Lung (tissue), 12 donors: ENCODE results near the gene TNC. TPM values are rescaled to one million over a fixed set of nuclear protein-coding genes. Genes with fewer than 3 reads are reported as not detected.

Experiments used
- ATAC-seq: fragments of 200-7000 bp; cut with Tn5 transposase; one replicate; pipeline ENCODE4 v1.9.1; 2020; ENCODE audit warnings: moderate number of reproducible peaks; ENCODE audit not compliant: insufficient read depth, low FRiP score
- DNase-seq, 3 donors: peaks; one replicate each; pipeline ENCODE4 v3.0.0-alpha.2; 2013 to 2017
- H3K27ac ChIP-seq, 2 donors: one replicate each; pipeline ENCODE4 v1.5.1; 2013; ENCODE audit warnings: mild to moderate bottlenecking in 2 of 2, moderate library complexity in 2 of 2, control low read depth in 1 of 2, inconsistent platforms in 1 of 2, low read depth in 1 of 2, low read length in 1 of 2
- H3K27me3 ChIP-seq, 3 donors: one replicate each; pipeline ENCODE4 v1.5.1; 2013; ENCODE audit warnings: low read length in 2 of 3; ENCODE audit not compliant: control insufficient read depth in 3 of 3, insufficient read depth in 3 of 3
- H3K36me3 ChIP-seq, 4 donors: one replicate each; pipeline ENCODE4 v1.5.1; 2013; ENCODE audit warnings: low read length in 4 of 4, mild to moderate bottlenecking in 1 of 4, moderate library complexity in 1 of 4; ENCODE audit not compliant: control insufficient read depth in 4 of 4, insufficient read depth in 4 of 4
- H3K4me1 ChIP-seq, 5 donors: one replicate each; pipeline ENCODE4 v1.5.1; 2013; ENCODE audit warnings: low read length in 5 of 5, mild to moderate bottlenecking in 2 of 5, moderate library complexity in 1 of 5; ENCODE audit not compliant: control insufficient read depth in 5 of 5, insufficient read depth in 5 of 5
- H3K4me3 ChIP-seq: one replicate; pipeline ENCODE4 v1.5.1; 2013; ENCODE audit warnings: mild to moderate bottlenecking, control low read depth, moderate library complexity
- H3K9ac ChIP-seq, 2 donors: one replicate each; pipeline ENCODE4 v1.5.1; 2013; ENCODE audit warnings: low read length in 2 of 2, control low read depth in 1 of 2; ENCODE audit not compliant: insufficient read depth in 1 of 2
- H3K9me3 ChIP-seq, 4 donors: one replicate each; pipeline ENCODE4 v1.5.1; 2013; ENCODE audit warnings: low read length in 3 of 4, mild to moderate bottlenecking in 1 of 4, moderate library complexity in 1 of 4; ENCODE audit not compliant: control insufficient read depth in 4 of 4, insufficient read depth in 3 of 4
- CTCF ChIP-seq: IDR thresholded peaks from 2 replicates; pipeline ENCODE4 v1.5.1; 2012; ENCODE audit warnings: mild to moderate bottlenecking; ENCODE audit errors: control extremely low read depth, extremely low read depth
- WGBS, 2 donors: extraction: QIAGEN DNeasy Blood & Tissue Kit; methylation state at CpG; one replicate each; pipeline ENCODE4 v1.1.7; 2013; 5-methylcytosine and 5-hydroxymethylcytosine counted together
- polyA plus RNA-seq, 2 donors: library from polyadenylated mRNA; stranded (reverse); fragments of 200-250 nt; gene quantifications; one replicate each; pipeline ENCODE4 v1.2.1, GENCODE V29; 2013
- total RNA-seq, 2 donors: library from RNA; depleted of rRNA in 1 of 2; stranded (reverse); fragments of >200 nt in 1 of 2; gene quantifications; one replicate each; pipeline ENCODE4 v1.2.1, GENCODE V29; 2014 to 2021
- donor health status: control.
- donor health status: control.
- donor health status: Bipolar disorder and iron deficiency.
- donor health status: healthy.
- donor health status: DM: yes; HTN: yes; CAD: no.

TNC gene
- total and polyA plus RNA-seq, 4 donors = 3.9 to 242 (median 80.5) TPM

- Histone ChIP-seq H3K27me3 (no peaks in the 10 kb centered on the region), H3K4me3 (no peak overlapping the region), H3K36me3 (peaks cover 0 to 5% (median 1%) of the 10 kb centered on the region in 4 donors), H3K9ac (no peak overlapping the region), H3K9me3 (no peaks in the 10 kb centered on the region), H3K4me1 (peaks cover 0 to under 1% (median 0%) of the 10 kb centered on the region in 5 donors), H3K27ac (no peak overlapping the region)
- no peak for ATAC-seq
- DNase-seq = no peak
- TF ChIP-seq CTCF = no peak
- 91 to 96% methylated on average over 2 of the region's 2 CpGs for WGBS, 2 donors
Observed at GRCh38 chr9:115038178-115038577, 79.8 kb downstream of the TNC start.

- 93 to 100% methylated on average over 2 of the region's 2 CpGs for WGBS, 2 donors
- H3K4me3 ChIP-seq = no peak overlapping the region
- H3K36me3 ChIP-seq = peaks cover 0 to 7% (median 1%) of the 10 kb centered on the region in 4 donors
- no peaks in the 10 kb centered on the region for H3K9me3 ChIP-seq
- TF ChIP-seq CTCF = no peak
- H3K4me1 ChIP-seq = no peaks in the 10 kb centered on the region
- H3K27me3 ChIP-seq = no peaks in the 10 kb centered on the region
- no peak overlapping the region for H3K27ac ChIP-seq
- ATAC-seq = peak; percentile 30
- DNase-seq = no peak
- H3K9ac ChIP-seq = no peak overlapping the region
Observed at GRCh38 chr9:115036691-115037090, 81.3 kb downstream of the TNC start.

- Histone ChIP-seq H3K9ac (no peak overlapping the region), H3K36me3 (peaks cover 0 to 8% (median 1%) of the 10 kb centered on the region in 4 donors), H3K4me3 (no peak overlapping the region), H3K27me3 (no peaks in the 10 kb centered on the region), H3K9me3 (no peaks in the 10 kb centered on the region), H3K4me1 (no peaks in the 10 kb centered on the region), H3K27ac (no peak overlapping the region)
- no peak for ATAC-seq
- TF ChIP-seq CTCF = no peak
- DNase-seq = no peak
- 75 to 79% methylated on average over 17 of the region's 17 CpGs for WGBS, 2 donors
Observed at GRCh38 chr9:115035841-115036612, 81.9 kb downstream of the TNC start.
